GM12873 (cell line): ENCODE results near the gene ALX4.

ENCODE experiments used
- CTCF ChIP-seq: IDR thresholded peaks from 2 replicates; pipeline ENCODE4 v1.5.1; 2012; ENCODE audit warnings: low read depth, mild to moderate bottlenecking, moderate library complexity, low read length, control low read depth; ENCODE audit not compliant: insufficient read depth; ENCODE audit errors: missing control alignments

Gene ALX4

GRCh38 chr11:44221992-44222391 lies 87.9 kb downstream of the ALX4 start:
- no peak for TF ChIP-seq CTCF

GRCh38 chr11:44221456-44221855 lies 88.5 kb downstream of the ALX4 start:
- no peak for TF ChIP-seq CTCF

- TF ChIP-seq CTCF, result no peak
These were observed 89.8 kb downstream of the ALX4 start for GRCh38 chr11:44219830-44220796.

GRCh38 chr11:44217432-44217831 lies 92.5 kb downstream of the ALX4 start:
- TF ChIP-seq CTCF, result no peak

GRCh38 chr11:44213148-44213547 lies 96.8 kb downstream of the ALX4 start:
- TF ChIP-seq CTCF, result no peak

- TF ChIP-seq CTCF, result no peak
These were observed 97.8 kb downstream of the ALX4 start for GRCh38 chr11:44212128-44212527.
